Smooth muscle cell (in vitro differentiated cells): ENCODE data around the gene C17orf75. TPM values are rescaled to one million over a fixed set of nuclear protein-coding genes. Genes with fewer than 3 reads are reported as not detected.

ENCODE experiments used
- DNase-seq: peaks from one replicate; lab custom pipeline; 2025; ENCODE audit not compliant: unreplicated experiment; lab: John Stamatoyannopoulos, UW
- H2AFZ ChIP-seq: fragments of 200-600 bp; sonication (generic); 2 replicates; pipeline ENCODE4 v1.6.0; 2016; ENCODE audit warnings: antibody characterized with exemption, low read depth, mild to moderate bottlenecking
- H3F3A ChIP-seq: fragments of 200-600 bp; sonication (generic); 2 replicates; pipeline ENCODE4 v1.6.0; 2017; ENCODE audit warnings: antibody characterized with exemption, low read depth
- H3K27ac ChIP-seq: fragments of 200-600 bp; sonication (generic); 2 replicates; pipeline ENCODE4 v1.5.1; 2016; ENCODE audit warnings: low read depth, mild to moderate bottlenecking
- H3K27me3 ChIP-seq: fragments of 200-600 bp; sonication (generic); 2 replicates; pipeline ENCODE4 v1.6.1; 2016; ENCODE audit warnings: low read depth, mild to moderate bottlenecking
- H3K36me3 ChIP-seq: fragments of 200-600 bp; sonication (generic); 2 replicates; pipeline ENCODE4 v1.5.1; 2016; ENCODE audit warnings: low read depth
- H3K4me1 ChIP-seq: fragments of 200-600 bp; sonication (generic); 2 replicates; pipeline ENCODE4 v1.5.1; 2016; ENCODE audit warnings: low read depth
- H3K4me2 ChIP-seq: fragments of 200-600 bp; sonication (generic); 2 replicates; pipeline ENCODE4 v1.6.0; 2016; ENCODE audit warnings: mild to moderate bottlenecking
- H3K4me3 ChIP-seq: fragments of 200-600 bp; sonication (generic); 2 replicates; pipeline ENCODE4 v1.5.1; 2016; ENCODE audit warnings: mild to moderate bottlenecking
- H3K79me2 ChIP-seq: fragments of 200-600 bp; sonication (generic); 2 replicates; pipeline ENCODE4 v1.6.0; 2016; ENCODE audit warnings: low read depth, mild to moderate bottlenecking
- H3K9ac ChIP-seq: fragments of 200-600 bp; sonication (generic); 2 replicates; pipeline ENCODE4 v1.6.0; 2016; ENCODE audit warnings: low read depth
- H3K9me3 ChIP-seq: fragments of 200-600 bp; sonication (generic); replicated peaks from 2 replicates; pipeline ENCODE4 v1.5.1; 2016; ENCODE audit warnings: low read depth
- H4K20me1 ChIP-seq: fragments of 200-600 bp; sonication (generic); 2 replicates; pipeline ENCODE4 v1.6.0; 2016; ENCODE audit warnings: low read depth
- WGBS: methylation state at CpG from one replicate; pipeline ENCODE4 v1.1.7; 2016; ENCODE audit warnings: low lambda C conversion rate; 5-methylcytosine and 5-hydroxymethylcytosine counted together
- polyA plus RNA-seq: library from polyadenylated mRNA; unstranded; fragments of >200 nt; fragmentation: Nextera tagmentation; extraction: Ambion mirVana; gene quantifications from 2 replicates; pipeline ENCODE4 v1.2.1, GENCODE V29; 2016
- total RNA-seq: library from RNA; depleted of rRNA; stranded (reverse); fragments of >200 nt; gene quantifications from 2 replicates; pipeline ENCODE4 v1.2.3, GENCODE V29; 2014
- TF ChIP-seq, protein P1 (sequence below): fragments of 200-600 bp; sonication (generic); IDR thresholded peaks from 2 replicates; pipeline ENCODE4 v1.5.1; 2017; ENCODE audit warnings: borderline replicate concordance, mild to moderate bottlenecking, antibody characterized with exemption; ENCODE audit not compliant: insufficient read depth, poor library complexity, severe bottlenecking

C17orf75 gene
- total and polyA plus RNA-seq, 2 experiments from 2014 or later, result 10.2 to 15.2 TPM

- TF ChIP-seq, protein P1, sequence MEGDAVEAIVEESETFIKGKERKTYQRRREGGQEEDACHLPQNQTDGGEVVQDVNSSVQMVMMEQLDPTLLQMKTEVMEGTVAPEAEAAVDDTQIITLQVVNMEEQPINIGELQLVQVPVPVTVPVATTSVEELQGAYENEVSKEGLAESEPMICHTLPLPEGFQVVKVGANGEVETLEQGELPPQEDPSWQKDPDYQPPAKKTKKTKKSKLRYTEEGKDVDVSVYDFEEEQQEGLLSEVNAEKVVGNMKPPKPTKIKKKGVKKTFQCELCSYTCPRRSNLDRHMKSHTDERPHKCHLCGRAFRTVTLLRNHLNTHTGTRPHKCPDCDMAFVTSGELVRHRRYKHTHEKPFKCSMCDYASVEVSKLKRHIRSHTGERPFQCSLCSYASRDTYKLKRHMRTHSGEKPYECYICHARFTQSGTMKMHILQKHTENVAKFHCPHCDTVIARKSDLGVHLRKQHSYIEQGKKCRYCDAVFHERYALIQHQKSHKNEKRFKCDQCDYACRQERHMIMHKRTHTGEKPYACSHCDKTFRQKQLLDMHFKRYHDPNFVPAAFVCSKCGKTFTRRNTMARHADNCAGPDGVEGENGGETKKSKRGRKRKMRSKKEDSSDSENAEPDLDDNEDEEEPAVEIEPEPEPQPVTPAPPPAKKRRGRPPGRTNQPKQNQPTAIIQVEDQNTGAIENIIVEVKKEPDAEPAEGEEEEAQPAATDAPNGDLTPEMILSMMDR, result no peak
- H3K9me3 ChIP-seq, result no peaks in the 10 kb centered on the region
- no peaks in the 10 kb centered on the region for H3K79me2 ChIP-seq
- 58% methylated on average over 10 of the region's 10 CpGs for WGBS
- no peak overlapping the region for H3K4me2 ChIP-seq
- no peak overlapping the region for H3K27ac ChIP-seq
- H3K36me3 ChIP-seq, result no peaks in the 10 kb centered on the region
- peaks cover 31% of the 10 kb centered on the region for H3K4me1 ChIP-seq
- H3F3A ChIP-seq, result no peaks in the 10 kb centered on the region
- no peak overlapping the region for H3K9ac ChIP-seq
- peaks cover 75% of the 10 kb centered on the region for H3K27me3 ChIP-seq
- H2AFZ ChIP-seq, result no peak overlapping the region
- no peaks in the 10 kb centered on the region for H4K20me1 ChIP-seq
- DNase-seq, result no peak
- H3K4me3 ChIP-seq, result no peak overlapping the region
These were observed 38.9 kb downstream of the C17orf75 start for GRCh38 chr17:32302860-32303649.

DNA sequence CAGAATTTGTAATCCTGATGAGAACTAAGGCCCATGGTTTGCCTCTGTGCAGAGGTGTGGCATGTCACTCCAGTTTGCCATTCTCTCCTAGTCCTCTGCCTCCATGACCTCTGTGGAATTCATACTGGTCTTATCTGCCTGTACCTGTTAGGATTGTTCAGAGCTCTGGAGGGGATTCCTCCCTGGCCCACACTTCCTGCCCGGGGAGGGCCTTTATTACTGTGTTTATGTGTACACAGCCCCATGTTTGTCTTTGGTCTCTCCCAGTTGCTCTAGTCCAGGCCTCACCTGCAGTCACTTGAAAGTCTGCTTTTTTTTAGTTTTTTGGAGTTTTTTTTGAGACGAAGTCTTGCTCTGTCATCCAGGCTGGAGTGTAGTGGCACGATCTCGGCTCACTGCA, 39.9 kb downstream of the C17orf75 start:
- 80% methylated on average over 4 of the region's 4 CpGs for WGBS
- Histone ChIP-seq H3K9me3 (no peaks in the 10 kb centered on the region), H2AFZ (no peak overlapping the region), H3K4me1 (peaks cover 31% of the 10 kb centered on the region), H3K79me2 (no peaks in the 10 kb centered on the region), H4K20me1 (no peaks in the 10 kb centered on the region), H3K27ac (no peak overlapping the region), H3K4me3 (no peak overlapping the region), H3K9ac (no peak overlapping the region), H3K36me3 (no peaks in the 10 kb centered on the region), H3F3A (no peaks in the 10 kb centered on the region), H3K4me2 (no peak overlapping the region), H3K27me3 (peaks cover 74% of the 10 kb centered on the region)
- TF ChIP-seq, protein P1, result no peak
- no peak for DNase-seq

DNA sequence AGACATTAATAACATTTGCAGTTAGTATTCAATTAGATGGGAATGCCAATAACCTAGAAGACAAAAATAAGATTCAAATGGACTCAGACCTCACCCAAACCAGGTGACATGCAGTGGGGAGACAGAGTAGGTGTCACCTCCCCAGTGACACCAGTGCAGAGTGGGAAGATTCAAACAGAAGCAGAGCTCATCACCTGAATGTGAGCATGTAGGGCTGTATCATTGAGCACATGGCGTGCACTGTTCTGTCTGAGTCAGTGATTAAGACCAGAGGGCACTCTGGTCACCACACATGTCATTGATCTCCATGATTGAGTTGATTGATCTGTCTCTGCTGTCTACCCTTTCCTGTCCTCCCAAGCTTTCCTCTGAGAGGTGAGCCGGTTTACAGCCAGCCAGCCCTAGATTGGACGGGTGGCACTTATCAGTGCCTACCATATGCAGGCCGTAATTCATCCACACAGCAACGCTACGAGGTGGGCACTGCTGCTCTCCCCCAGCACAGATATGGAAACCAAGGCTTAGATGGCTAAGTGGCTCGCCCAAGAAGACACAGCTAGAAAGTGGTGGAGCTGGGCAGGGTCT, 42.3 kb downstream of the C17orf75 start:
- H3K27ac ChIP-seq, result no peak overlapping the region
- H3K4me2 ChIP-seq, result no peak overlapping the region
- no peaks in the 10 kb centered on the region for H3K79me2 ChIP-seq
- H2AFZ ChIP-seq, result no peak overlapping the region
- no peaks in the 10 kb centered on the region for H3K36me3 ChIP-seq
- no peaks in the 10 kb centered on the region for H3F3A ChIP-seq
- DNase-seq, result no peak
- H3K4me1 ChIP-seq, result peaks cover 27% of the 10 kb centered on the region
- H3K4me3 ChIP-seq, result no peak overlapping the region
- TF ChIP-seq, protein P1, result no peak
- 86% methylated on average over 7 of the region's 7 CpGs for WGBS
- no peaks in the 10 kb centered on the region for H4K20me1 ChIP-seq
- H3K27me3 ChIP-seq, result peaks cover 75% of the 10 kb centered on the region
- H3K9ac ChIP-seq, result no peak overlapping the region
- no peaks in the 10 kb centered on the region for H3K9me3 ChIP-seq
